ENCODE results near the gene ITGB7.
"Not testable (repeated sequence)": the region's sequence is repeated elsewhere in the genome, so short reads cannot be mapped to it uniquely, and the experiment has no call there.

The ITGB7 gene

DNA sequence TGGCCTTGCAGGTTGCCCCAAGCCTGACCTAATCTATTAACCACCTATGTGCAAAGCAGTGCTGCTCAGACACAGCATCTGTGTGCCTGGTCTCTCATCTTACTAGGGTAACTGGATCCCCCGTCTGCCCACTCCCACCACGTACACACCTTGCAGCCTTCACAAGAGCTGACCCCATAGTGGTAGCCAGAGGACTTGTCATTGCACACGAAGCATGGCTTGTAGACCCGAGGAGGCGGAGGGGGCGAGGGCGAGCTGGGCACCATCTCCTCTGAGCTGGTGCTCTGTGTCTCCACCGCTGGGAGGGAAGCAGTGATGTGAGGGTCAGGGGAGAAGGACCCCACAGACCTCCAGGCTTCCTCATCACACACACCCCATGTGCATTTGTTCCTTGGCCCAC is 8.4 kb upstream of the ITGB7 start:
- DNase-seq = no peak

DNA sequence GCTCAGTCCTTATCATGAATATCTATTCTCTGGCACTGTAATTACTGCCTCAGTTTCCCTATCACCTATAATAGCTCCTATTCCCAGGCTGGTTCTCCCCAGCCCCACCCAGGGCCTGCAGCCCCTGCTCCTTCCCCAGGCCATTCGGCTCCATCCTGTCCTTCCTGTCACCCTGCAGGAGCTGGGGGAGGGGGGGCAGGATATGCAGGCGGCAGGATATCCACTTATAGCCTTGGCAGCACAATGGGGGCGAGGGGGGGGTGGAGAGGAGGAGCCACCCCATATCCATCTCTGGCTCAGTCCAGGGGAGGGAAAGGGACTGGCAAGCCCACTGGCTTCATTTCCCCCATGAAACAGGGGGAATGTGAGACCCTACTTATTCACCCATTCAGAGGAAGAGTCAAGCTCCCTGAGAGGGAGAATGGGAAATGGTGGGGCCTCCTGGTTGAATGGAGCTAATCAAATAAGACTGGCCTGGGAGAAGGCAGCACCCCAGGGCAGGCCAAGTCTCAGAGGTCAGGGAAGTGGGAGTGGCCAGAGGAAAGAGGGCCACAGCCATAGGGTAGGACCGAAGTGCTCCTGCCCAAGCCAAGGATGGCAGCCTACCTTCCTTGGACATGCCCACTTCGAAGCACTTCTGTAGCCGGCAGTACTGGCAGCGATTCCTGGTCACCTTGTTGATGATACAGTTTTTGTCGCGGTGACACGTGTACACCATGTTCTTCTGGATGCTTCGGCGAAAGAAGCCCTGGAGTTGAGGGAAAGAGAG is 7.8 kb upstream of the ITGB7 start:
- no peak for DNase-seq

DNA sequence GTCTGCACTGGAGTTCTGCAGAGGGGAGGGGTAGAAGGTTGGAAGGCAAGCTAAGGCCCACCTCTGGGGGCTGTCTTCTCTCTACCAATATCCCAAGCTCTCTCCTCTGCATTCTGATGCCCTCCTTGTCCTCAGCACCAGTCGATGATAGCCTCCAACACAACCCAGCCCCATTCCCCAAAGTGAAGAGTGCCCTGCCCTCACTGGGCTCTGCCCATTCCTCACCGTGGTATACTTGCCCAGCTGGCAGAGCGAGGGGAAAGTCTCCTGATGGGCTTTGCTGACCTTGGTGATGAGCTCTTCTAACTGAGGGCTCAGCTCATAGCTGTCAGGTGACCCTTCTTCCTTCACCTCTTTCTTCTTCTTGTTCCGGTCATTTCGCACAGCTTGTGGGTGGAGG is 7.2 kb upstream of the ITGB7 start:
- DNase-seq = no peak

DNA sequence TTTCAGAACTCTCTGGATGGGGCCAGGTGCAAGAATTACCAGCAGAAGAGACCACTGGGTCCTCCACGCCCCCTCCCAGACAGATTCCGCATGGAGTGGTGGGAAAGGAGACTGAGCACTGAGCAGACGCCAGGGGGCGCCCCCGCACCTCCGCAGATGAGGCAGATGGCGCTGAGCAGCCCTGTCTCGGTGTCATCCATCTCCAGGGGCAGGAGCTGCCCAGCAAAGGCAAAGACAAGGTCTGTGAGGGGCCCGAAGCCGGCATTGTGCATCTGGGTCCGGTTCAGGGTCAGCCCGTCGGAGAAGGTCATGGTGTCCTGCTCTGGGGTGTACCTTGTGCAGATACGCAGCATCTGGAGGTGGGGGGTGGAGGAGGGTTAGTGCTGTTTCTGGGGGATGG is 6.3 kb upstream of the ITGB7 start:
- DNase-seq = peak; percentile 61

DNA sequence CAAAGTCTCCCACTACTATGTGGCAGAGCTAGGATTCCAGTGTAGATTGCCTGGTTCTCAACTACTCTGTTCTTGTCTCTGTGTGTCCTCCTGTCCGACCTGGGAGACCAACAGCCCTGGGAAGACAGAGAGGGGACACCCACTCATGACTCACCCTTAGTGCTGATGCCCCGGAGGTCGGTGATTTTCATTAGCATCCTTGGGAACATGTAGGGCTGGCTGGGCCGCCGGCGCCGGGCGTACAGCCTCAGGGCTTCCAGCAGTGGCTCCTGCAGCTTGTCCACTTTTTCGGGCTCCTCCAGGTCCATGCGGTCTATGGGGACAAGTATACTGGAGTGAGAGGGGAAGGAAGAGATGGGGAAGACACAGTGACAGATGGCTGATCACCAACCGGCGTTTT is 5.9 kb upstream of the ITGB7 start:
- DNase-seq = no peak

DNA sequence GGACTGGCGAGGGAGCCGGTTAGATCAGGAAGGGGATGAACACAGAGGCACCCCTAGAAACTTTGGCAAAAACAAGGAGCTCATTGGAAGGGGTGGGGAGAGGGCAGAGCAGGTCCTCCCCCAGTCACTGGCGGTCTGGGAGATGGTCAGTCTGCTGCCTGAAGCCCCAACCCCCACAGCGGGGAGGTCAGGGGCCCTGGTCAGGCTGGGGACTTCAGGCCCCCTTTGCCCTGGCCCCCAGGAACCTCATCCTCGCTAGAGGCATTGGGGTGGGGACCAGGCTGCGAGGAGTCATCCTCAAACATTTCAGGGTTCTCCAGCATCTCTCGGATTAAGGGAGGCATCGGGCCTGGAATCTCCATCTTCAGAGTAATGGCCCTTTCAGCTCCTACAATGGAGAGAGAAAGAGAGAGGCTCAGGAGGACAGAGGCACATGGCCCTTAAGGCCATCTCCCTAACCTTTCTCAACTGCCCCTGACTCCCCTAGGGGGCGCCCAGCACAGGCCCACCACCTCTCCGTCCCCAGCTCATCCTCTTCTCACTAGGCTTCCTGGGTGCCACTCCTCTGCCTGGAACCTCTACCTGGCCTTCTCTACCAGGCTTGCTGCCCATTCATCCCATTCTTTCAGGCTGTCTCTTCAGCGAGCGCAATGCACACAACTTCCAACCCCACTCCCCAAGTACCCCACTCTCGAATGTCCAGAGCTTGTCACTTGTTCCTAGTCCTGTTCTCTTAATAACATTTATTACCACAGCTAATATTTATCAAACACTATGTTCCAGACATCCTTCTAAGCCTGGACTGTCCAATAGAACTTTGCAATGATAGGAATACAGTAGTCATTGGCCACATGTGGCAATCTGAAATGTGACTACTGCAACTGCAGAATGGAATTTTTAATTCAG is 4.7 kb upstream of the ITGB7 start:
- no peak for DNase-seq

GRCh38 chr12:53210843-53211242 is 3.8 kb upstream of the ITGB7 start:
- no peak for DNase-seq

DNA sequence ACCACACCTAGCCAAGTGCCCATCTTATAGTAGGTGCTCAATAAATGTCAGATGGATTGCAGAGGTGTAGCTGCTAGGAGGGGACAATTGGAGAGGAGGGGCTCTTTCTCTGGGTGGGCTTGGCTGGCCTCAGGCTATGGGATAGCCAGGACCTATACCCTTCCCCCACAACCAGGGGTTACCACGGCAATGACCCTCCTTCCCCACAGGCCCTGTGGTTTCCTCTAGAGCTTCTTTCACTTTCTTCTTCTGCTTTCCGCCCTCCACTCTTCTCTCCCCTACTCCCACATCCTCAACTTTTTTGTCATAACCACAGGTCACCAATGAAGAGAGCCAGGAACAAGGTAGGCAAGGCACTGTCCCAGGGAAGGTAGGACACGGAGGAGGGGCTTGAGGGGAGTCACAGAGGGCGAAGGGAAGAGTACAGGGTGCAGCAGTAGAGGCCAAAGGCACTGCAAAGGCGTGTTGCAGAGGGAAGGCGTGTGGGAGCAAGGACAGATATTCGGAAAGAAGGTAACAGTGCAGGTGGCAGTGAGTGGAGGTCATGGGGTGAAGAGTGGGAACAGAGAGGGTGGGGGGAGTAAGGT is 1.9 kb upstream of the ITGB7 start:
- DNase-seq = no peak

DNA sequence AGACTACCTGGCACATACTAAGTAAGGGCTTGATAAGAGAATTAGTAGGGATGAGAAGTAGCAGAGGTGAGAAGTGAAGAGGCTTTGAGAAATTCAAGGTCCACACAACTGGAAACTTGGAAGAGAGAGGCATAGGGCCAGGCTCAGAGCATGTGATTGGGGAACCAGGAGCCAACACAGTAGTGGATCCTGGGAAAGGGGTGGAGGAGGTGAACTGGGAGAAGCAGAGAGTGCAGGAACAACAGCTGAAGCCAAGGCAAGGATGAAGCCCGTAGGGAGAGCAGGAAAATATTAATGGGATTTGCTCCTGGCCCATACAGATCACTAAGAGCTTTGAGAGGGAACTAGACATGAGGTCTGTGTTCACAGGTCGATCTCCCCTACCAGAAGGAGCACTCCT is 1.4 kb upstream of the ITGB7 start:
- DNase-seq = no peak

GRCh38 chr12:53205747-53206419 is 1.2 kb downstream of the ITGB7 start:
- DNase-seq = peak; percentile 90

DNA sequence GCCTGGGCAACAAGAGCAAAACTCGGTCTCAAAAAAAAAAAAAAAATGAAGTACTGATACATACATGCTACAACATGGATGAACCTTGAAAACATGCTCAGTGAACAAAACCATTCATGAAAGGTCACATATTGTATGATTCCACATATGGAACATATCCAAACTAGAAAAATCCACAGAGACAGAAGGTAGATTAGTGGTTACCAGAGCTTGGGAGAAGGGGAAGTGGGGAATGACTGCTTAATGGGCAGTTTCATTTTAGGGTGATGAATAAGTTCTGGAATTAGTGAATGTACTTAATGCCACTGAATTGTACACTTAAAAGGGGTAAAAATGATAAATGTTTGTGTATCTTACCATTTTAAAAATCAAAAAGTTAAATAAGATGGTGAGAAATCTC is 2.7 kb downstream of the ITGB7 start:
- DNase-seq = no peak

- DNase-seq = not testable (repeated sequence)
These were observed 4.7 kb downstream of the ITGB7 start for GRCh38 chr12:53202316-53202715.

DNA sequence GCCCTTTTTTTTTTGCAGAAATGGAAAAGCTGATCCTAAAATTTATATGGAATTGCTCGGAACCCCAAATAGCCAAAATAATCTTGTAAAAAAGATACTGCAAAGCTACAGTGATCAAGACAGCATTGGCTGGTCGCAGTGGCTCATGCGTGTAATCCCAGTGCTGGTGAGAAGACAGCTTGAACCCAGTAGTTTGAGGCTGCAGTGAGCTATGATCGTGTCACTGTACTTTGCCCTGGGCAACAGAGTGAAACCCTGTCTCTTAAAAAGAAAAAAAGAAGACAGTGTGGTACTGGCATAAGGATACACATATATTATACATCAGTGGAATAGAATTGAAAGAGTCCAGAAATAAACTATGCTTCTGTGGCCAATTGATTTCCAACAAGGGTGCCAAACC is 5.4 kb downstream of the ITGB7 start:
- DNase-seq = no peak

DNA sequence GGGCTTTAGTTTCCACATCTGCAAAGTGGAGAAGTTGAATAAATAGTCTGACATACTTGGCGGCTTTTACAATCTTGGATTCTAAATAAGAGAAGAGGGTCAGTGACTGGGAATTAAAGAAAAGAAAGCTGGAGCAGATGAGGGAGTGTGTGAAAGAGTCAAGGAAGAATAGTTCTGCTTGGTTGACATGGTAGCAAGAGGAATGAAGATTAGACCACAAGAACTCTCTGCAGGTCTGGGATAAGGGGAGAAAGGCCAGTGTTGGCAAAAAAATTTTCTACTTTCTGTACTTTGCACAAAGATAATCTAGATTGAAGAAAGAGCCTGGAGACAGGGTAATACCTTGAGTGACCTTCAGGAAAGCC is 5.9 kb downstream of the ITGB7 start:
- DNase-seq = no peak

DNA sequence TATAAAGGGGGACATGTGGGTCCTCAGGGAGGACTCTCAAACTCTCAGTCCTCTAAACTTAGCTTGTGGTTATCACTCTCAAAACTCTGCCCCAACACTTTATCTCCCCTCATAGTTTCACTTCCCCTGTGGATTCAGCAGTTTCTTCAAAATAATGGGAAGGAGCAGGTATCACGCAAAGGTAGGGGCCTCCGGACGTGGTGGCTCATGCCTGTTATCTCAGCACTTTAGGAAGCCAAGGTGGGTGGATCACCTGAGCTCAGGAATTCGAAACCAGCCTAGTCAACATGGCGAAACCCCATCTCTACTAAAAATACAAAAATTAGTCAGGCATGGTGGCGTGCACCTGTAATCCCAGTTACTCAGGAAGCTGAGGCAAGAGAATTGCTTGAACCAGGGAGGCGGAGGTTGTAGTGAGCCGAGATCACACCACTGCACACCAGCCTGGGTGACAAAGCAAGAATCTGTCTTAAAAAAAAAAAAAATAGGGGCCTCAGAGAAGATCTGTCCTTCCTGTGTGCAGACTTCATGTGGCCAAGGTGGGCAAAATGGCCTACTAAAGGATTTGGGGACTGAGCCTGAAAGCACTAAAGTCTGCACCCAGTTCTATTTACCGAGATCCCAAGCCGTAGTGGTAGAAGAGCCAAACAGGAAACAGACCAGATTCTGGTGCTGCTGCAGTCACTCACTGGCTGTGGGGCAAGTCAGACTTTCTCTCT is 6.4 kb downstream of the ITGB7 start:
- no peak for DNase-seq

DNA sequence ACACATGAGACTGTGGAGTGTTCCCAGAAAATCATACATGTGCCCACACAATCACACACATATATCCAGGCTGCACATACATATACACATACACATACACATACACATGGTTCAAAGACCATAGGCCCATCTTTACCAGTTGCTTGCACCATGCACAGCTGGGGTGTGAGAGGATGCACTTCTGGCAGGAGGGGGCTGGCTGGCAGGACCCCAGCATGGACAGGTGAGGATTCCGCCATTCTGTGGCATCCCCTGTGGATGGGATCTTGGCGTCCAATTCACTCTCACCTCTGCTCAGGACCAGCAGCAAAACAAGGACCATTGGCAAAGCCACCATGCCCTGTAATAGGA is 7.0 kb downstream of the ITGB7 start:
- DNase-seq = no peak

DNA sequence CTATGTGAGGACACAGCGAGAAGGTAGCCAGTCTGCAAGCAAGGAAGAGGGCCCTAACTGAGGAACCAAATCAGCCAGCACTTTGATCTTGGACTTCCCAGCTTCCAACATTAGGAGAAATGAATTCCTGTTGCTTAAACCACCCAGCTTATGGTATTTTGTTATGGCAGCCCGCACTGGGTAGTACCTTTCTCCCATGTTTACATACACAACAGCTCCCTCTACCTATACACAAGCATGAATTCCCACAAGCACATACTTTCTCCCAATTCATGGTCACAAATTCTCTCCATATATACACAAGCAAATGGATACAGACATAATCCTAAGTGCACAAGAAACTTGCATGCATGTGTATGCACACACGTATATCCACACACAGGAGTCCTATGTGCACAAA is 7.4 kb downstream of the ITGB7 start:
- no peak for DNase-seq

- no peak for DNase-seq
These were observed 8.5 kb downstream of the ITGB7 start for GRCh38 chr12:53198486-53199110.

DNA sequence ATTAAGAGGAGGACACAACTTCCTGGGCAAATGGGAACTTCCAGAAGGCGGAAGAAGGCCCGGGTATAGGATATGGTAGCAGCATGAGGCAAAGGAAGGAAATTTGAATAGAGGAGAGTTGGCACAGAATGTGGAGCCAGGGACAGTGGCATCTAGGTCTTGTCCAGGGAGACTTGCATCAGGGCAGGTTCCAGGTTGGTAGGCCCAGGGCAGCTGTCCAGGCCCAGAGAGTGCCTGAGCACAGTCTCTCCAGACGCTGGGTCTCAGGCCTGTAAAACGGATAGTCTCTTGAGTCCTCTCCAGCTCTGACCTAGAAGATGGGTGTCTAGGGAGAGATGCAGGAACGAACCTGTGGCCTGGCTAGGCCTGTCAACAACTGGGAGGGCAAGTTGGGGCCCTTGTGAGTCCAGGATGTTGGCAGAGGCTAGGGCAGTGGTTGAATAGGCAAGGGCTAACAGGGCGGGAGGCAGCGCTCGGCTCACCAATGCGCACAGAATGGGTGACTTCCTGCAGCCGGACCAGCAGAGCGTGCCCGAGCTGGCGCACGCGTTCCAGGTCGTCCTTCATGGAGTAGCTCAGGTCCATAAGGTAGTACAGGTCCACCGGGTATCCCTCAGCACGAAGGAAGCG is 9.9 kb downstream of the ITGB7 start:
- no peak for DNase-seq

GRCh38 chr12:53196486-53196885 is 10.6 kb downstream of the ITGB7 start:
- no peak for DNase-seq

- no peak for DNase-seq
These were observed 11.3 kb downstream of the ITGB7 start for GRCh38 chr12:53195516-53196420.

Data from HCEC 1CT (cell line).